ENCODE measurements around the gene LDLRAD2.
"Not testable (repeated sequence)": the region's sequence is repeated elsewhere in the genome, so short reads cannot be mapped to it uniquely, and the experiment has no call there.

Gene LDLRAD2, protein sequence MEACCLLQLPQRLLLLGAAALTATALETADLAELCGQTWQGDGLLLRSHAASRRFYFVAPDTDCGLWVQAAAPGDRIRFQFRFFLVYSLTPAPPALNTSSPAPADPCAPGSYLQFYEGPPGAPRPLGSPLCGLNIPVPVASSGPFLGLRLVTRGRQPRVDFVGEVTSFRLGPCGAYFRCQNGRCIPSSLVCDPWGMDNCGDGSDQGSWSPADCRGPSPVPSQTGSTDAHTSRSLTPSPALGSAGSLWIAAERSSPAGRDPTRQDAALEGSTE

DNA sequence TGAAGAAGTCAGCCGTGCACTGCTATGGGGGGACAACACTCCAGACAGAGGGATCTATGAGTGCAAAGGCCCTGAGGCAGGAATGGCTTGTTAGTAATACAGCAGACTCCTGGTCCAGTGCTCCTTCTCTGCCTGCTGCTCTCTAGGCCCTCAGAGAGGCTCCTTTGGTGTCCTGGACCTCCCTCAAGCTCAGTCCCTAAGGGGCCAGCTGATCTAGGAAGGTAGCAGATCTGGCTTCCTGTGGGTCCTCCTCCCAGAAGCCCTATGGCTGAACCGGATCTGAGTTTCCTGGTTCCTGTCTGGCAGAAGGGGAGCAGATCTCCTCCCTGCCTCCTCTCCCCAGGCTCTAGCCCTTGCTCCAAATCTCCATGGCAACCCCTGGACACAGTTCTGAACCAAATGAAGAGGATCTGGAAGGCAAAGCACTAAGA, at the start of gene LDLRAD2:
Gene LDLRAD2 (plus strand): TSS at position 391 of the 431 bp plus-strand sequence. CDS start 187 bp downstream, outside the sequence.
- no peak for DNase-seq

GRCh38 chr1:21763236-21763635, 48.8 kb upstream of the LDLRAD2 start:
- no peak for DNase-seq

GRCh38 chr1:21763694-21764419, 48.2 kb upstream of the LDLRAD2 start:
- no peak for DNase-seq

GRCh38 chr1:21764615-21765423, 47.2 kb upstream of the LDLRAD2 start:
- DNase-seq, result no peak

DNA sequence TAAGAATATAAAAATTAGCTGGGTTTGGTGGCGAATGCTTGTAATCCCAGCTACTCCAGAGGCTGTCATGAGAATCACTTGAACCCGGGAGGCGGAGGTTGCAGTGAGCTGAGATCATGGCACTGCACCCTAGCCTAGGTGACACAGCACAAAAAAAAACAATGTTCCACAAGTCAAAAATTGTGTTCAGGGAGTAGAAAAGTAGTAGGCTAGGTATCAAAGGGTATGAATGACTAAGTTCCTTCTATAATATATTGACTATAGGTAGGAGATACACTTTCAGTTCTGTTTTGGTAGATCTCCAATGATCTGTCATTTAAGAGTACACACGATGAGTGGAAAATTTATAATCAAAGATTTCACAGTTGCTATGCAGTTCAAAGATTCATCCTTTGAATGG, 45.9 kb upstream of the LDLRAD2 start:
- DNase-seq, result no peak

GRCh38 chr1:21767106-21767505, 45.0 kb upstream of the LDLRAD2 start:
- not testable (repeated sequence) for DNase-seq

GRCh38 chr1:21770201-21770600, 41.9 kb upstream of the LDLRAD2 start:
- DNase-seq, result no peak

DNA sequence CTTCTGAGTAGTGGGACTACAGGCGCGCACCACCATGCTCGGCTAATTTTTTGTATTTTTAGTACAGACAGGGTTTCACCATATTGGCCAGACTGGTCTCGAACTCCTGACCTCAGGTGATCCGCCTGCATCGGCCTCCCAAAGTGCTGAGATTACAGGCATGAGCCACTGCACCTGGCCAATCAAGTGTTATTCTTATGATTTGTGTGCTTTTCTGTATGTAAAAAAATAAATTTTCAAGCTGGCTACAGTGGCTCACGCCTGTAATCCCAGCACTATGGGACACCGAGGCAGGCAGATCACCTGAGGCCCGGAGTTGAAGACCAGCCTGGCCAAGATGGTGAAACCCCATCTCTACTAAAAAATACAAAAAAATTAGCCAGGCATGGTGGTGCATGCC, 41.5 kb upstream of the LDLRAD2 start:
- DNase-seq, result not testable (repeated sequence)

GRCh38 chr1:21771672-21772071, 40.4 kb upstream of the LDLRAD2 start:
- DNase-seq, result not testable (repeated sequence)

DNA sequence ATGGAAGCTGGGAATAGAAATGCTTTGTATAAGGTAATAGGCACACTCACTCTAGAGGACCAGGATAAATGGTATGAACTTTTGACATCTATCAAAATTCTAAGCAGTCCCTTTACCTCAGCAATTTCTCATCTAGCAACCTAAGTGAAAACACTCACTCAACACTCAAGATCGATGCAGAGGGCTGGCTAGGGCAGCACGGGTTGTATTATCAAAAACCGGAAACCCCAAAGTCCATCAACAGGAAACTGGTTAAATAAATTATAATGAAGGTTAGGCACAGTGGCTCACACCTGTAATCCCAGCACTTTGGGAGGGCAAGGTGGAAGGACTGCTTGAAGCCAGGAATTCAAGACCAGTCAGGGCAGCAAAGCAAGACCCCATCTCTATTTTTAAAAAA, 38.5 kb upstream of the LDLRAD2 start:
- no peak for DNase-seq

- DNase-seq, result no peak
Observed at GRCh38 chr1:21774835-21775549, 37.1 kb upstream of the LDLRAD2 start.

GRCh38 chr1:21775550-21775914, 36.5 kb upstream of the LDLRAD2 start:
- DNase-seq, result no peak

- no peak for DNase-seq
Observed at GRCh38 chr1:21775985-21776562, 36.0 kb upstream of the LDLRAD2 start.

GRCh38 chr1:21776925-21777324, 35.1 kb upstream of the LDLRAD2 start:
- not testable (repeated sequence) for DNase-seq

DNA sequence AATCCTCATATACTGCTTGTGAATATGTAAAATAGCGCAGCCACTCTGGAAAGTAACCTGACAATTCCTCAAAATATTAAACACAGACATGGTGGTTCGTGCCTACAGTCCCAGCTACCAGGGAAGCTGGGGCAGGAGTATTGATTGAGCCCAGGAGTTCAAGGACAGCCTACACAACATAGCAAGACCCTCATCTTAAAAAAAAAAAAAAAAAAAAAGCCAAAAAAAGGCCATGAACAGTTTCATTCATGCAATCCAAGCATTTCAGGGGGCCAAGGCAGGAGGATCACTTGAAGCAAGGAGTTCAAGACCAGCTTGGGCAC, 33.7 kb upstream of the LDLRAD2 start:
- no peak for DNase-seq

DNA sequence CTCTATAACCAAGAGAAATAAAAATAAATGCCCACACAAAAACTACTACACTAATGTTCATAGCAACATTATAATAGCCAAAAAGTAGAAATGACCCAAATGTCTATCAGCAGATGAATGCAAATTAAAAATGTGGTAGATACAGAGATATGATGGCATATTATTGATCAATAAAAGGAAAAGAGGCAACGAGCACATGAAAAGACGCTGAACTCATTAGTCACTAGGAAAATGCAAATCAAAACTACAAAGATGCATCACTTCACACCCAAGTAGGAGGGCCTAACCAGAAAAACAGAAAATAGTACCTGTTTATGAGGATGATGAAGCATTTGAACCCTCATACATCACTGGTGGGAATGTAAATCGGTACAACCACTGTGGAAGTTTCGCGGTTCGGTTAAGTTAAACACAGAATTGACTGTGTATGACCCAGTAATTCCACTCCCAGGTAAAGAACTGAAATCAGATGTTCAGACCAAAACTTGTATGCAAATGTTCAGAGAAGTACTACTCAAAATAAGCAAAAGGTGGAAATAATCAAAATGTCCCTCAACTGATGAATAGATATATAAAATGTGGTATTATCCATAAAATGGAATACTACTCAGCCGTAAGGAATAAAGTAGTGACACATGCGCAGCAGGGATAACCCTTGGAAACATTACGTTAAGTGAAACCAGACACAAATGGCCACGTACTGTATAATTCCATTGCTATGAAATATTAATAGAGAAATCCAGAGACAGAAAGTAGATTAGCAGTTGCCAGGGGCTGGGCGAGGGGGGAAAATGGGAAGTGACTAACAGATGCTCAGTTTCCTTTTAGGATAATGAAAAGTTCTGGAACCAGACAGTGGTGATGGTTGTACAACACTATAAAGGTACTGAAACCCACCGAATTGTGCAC, 32.2 kb upstream of the LDLRAD2 start:
- DNase-seq, result no peak

- DNase-seq, result no peak
Observed at GRCh38 chr1:21781815-21782348, 30.2 kb upstream of the LDLRAD2 start.

GRCh38 chr1:21782349-21782867, 29.7 kb upstream of the LDLRAD2 start:
- peak in 1 of 2 experiments; percentile 2 for DNase-seq

DNA sequence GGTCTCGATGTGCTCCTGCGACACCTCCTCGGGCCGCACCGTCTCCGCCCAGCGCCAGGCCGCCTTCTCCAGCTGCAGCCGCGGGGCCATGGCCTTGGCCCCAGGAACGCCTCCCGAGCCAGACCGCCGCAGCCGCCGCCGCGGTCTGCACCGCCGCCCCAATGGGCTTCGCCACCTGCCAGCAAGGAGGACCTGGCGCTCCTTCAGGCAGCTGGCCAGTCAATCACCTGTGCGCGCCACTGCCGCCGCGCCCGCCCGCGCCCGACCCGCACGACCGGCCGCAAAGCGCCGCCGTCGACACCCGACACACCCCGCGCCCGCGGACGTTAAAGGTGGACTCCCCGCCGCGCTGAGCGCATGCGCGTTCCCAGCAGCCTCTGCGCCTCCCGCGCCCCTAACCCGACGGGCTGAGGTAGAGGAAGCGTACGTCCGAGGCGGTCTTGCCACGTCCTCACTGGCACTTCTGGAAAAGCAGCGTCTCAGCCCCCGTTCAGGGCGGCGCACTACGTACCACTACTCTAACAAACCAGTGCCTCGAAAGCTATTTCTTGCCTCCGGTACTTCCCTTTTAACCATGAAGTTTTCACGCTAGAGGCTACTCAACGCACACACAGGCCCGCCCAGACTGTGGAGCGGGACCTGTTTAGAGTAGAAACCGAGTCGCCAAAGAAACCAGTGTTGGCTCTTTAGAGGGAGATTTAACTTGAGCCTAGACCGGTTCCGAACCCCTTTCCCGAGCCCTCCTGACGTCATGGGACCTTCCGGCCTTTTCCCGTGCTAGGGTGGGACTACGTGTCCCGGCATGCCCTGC, 29.0 kb upstream of the LDLRAD2 start, which contains the start of gene USP48:
Gene USP48 (minus strand): TSS at position 282 of the 811 bp plus-strand sequence. CDS start 192 bp downstream, at position 90.
- DNase-seq, result peak; percentile 80 to 97
